Activated CD8-positive, alpha-beta memory T cell treated with anti-CD3 and anti-CD28 coated beads for 48 hours (primary cell): ENCODE measurements around the gene FOXN4.
A peak's percentile ranks its signal among the peaks of the same experiment; 100 is the strongest.

Source experiments
- DNase-seq, 3 experiments: peaks; one replicate each; pipeline ENCODE4 v3.0.0-alpha.2; 2020; ENCODE audit warnings: low read depth in 2 of 3, low spot score in 2 of 3

The FOXN4 gene

DNA sequence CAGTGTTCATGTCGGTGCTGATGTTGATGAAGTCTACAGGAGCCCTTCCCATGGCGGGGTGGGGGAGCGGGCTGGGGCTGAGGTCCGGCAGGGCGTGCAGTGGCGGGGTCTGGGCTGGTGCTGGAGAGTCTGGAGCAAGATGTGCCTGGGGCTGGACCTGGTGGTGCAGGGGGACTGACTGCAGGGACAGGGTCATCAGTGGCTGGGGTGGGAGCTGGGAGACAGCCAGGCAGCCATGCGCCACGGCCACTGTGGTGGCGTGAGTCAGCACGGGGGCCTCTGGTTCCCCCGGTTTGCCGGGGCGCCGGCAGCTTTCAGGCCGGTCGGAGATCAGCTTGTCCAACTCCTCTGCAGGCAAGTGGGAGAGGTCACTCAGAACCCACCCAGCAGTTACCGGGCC is 27.6 kb downstream of the FOXN4 start:
- DNase-seq, result no peak

DNA sequence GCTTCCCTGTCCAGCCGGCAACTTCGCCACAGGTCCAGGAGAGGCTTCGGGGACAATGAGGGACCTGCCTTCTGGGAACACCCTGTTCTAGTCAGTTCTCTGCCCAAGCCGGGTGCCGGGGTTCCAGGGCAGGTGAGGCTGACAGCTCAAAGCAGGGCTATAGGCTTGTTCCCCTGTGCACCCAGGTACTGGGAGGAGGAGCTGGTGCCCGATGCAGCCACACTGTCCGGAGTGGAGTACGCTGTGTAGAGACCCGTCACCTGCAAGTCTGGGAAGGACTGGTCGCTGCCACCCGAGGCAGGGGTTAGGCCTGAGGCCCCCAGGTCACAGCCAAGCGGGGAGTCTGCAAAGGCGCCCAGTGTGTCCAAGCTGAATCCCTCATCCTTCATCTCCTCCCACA is 29.6 kb downstream of the FOXN4 start:
- no peak for DNase-seq

DNA sequence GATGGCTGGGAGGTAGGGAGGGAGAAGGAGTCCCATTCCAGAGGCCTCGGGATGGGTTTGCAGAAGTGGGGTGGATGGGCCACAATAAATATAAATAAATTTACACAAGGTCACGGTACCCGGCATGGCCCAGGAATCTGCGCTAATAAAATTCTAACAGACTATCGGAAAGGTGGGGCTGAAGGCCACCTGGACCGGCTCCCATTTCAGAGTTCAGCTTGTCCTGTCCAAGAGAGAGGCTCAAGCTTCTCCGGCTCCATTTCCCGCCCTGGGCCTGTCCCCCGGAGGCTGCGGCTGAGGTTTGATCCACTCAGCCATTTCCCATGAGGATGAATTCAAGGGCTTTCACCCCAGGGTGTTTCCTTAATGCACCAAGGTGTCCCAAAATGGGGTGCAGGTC is 30.2 kb downstream of the FOXN4 start:
- no peak for DNase-seq

DNA sequence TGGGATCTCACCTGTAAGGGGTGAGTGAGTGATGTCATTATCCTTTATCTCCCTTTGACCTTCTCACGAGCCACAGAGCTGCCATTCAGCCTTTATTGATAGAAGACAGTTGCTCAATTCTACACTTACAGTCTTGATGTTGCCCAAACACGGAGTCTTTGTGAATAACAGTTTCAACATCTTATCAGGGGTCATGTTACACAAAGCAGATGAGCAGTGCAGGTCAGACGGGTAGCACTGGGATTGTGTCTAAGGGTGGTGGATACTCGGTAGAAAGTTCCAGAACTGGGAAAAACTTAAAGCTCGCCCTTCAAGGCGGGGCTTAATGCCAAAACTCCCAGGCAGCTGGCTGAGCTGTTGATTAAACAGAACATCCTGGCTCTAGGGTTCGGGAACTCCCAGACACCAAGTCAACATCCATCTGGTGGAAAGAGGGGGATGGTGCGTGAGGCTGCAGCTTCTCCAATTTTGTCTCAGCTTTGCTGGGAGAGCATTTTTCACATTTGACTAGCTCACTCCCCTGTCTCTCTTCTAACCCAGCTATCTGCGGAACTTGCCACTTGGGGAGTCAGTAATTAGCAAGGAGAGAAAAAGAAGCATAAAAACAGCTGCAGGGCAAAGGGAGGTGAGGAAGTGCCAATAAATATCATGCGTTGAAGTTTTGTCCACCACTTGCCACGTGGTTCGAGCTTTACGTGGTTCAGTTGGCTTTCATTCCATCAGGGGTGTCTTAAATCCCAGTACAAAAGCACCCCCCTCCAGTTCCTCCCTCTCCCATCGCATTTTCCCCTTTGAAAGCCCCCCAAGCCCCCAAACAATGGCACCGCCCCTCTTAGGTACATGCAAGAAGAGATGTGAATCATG is 31.0 kb downstream of the FOXN4 start:
- no peak for DNase-seq

DNA sequence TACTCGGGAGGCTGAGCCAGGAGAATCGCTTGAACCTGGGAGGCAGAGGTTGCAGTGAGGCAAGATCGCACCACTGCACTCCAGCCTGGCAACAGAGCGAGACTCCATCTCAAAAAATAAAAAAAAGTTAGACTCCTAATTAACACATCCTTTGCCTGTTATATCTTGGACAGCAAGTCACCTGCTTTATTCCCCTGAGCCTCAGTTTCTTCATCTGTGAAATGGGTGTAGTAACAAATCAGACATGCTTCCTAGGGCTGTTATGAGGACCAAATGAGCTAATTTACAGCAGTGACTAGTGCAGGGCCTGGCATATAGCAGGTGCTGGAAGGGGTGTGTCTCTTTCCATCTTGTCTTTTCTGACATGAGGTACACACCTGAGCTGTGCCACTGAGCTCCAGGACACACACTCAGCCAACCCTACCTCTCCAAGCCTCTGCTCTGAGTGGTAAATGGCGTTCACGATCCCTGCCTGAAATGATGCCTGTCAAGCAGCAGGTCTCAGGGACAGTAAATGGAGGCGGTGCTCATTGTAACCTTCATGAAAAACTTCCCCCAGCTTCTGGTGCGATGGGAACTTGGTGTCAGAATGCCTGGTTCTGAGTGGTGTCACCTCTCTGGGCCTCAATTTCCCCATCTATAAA is 31.7 kb downstream of the FOXN4 start:
- no peak for DNase-seq

DNA sequence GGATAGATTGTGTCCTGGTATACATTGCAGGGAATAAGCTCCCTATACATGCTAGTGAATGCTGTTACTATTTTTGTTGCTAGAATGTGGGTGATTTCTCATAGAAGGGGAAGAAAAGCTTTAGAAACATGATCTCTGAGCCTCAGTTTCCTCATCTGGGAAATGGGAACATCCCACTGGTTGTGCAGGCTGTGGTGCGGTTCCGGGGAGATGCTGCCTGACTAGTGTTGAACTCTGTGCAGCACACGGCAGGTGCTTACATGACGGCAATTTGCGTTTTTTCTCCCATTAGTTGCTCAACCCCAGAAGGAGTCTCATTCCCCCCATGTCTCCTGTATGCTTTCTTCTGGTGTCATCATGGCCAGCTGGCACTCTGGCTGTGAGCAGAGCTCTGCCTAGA is 32.9 kb downstream of the FOXN4 start:
- no peak for DNase-seq

DNA sequence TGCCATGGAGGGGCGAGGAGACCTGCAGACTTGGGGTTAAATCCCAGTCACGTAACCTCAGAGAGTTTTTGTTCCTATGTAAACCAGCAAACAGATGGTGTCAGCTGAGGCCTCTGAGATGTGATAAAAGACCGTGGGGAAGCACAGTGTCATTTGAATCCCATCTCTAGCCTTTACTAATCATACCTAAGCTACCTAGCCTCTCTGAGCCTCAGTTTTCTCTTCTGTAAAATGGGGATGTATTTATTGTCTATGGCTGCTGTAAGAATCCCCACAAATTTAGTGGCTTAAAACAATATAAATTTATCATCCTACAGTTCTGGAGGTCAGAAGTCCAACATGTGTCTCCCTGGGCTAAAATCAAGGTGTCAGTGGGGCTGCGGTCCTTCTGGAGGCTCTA is 33.9 kb downstream of the FOXN4 start:
- no peak for DNase-seq

DNA sequence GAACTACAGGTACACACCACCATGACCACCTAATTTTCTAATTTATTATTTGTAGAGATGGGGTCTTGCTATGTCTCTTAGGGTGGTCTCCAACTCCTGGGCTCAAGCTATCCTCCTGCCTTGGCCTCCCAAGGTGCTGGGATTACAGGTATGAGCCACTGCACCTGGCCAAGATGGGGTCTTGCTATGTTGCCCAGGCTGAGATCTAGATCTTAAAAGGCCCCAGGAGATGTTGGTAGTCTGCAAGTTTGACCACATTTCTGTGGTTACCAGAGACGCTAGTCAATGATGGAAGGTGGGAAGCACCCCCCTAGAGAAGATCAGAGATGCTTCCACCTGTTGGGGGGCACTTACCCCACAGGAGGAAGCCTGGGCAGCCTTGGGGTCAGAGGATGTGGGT is 34.7 kb downstream of the FOXN4 start:
- no peak for DNase-seq

DNA sequence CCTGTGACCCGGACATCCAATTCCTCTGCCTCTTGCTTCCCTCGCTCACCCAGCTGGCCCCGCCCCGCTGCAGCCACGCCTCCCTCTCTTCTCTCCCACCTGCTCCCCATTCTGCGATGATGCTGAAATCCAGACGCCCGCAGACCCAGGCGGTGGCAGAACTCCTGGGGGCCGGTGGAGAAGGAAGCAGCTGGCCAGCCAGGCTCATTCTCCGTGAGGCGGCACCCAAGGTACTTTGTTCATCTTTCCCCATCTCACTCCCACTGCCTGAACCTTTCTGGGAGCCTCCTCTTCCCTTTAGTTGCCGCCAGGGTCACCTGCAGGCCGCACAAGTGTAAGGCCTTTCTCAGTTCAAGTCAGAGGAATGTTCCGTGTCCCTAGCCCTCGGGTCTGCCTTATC is 35.7 kb downstream of the FOXN4 start:
- DNase-seq, result no peak

DNA sequence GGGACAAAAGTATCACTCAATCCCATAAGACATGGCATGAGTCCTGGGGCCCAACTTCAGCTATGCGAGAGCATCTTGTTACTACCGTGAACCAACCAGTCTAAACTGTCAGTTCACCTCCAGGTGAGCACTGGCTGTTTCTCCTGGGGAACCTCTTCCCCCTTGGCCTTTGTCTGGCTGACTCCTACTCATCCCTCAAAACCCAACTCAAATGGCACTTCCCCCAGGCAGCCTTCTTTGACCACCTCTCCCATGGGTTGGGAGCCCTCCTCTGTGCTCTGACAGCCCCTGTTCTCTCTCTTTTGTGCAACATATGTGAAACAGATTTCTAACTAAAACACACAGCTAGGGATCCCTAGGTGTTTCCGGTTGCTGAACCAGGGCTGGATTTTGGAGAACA is 37.7 kb downstream of the FOXN4 start:
- no peak for DNase-seq

DNA sequence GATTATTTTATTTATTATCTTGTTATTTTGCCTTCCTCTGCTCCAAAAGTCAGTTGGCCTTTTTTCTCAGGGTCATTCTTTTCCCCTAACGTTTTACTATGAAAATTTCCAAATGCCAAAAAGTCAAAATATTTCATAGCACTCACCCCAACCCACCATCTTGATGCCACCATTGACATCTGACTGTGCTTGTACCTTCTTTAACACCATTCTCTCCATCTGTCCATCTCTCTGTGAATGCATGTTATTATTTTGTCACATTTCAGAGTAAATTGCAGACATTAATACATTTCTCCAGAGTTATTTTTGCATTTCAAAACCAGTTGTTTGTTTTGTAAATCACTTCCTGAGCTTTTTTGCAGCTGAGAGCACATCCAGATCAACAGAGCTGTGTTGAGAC is 38.6 kb downstream of the FOXN4 start:
- DNase-seq, result no peak

DNA sequence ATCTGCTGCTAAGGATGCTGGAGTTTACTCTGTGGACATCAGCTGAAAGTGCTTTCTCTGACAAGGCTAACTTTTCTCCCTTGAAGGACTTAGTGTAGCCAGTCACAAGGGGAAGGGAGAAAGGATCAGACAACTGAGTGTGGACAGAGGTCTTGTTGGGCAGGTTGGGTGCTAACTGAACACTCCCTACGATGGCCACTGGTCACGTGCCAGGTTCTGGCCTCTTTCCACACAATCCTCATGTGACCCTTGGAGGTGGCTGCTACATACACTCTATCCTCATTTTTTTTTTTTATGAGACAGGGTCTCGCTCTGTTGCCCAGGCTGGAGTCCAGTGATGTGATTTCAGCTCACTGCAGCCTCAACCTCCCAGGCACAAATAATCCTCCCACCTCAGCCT is 39.7 kb downstream of the FOXN4 start:
- DNase-seq, result no peak

DNA sequence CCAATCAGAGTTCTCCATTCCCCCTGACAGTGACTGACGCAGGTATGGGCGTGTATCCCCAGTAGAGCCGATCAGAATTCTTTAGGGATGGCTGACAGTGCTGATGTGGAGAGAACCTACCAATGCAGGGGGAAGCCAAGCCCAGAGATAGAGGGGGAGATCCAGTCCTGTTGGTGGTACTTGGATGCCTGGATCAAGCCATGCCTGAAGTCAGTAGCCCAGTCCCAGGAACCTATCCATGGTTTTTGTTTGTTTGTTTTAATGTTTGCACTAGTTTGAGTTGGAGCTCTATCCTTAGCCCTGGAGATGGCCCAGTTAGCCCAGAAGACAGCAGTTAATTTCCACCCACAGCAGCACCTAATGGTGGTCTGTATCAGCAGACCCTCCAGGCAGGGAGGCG is 40.2 kb downstream of the FOXN4 start:
- DNase-seq, result no peak

DNA sequence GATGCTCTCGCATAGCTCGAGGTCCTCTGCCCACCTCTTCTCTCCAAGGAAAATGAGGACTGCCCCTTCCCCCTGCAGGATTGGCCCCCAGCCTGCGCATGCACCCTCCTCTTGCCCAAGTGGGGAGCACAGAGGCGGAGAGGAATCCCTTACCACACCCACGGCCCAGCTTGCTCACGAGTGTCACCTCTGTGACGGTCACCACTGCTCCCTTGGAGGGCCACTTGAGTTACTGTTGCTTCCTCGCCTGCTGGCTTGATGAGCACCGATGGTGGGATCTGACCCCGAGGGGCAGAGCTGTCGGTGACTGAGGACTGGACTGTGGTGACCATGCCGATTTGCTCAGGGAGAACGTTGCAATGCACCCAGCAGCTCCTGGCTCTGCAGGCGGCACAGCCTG is 41.7 kb downstream of the FOXN4 start:
- no peak for DNase-seq

DNA sequence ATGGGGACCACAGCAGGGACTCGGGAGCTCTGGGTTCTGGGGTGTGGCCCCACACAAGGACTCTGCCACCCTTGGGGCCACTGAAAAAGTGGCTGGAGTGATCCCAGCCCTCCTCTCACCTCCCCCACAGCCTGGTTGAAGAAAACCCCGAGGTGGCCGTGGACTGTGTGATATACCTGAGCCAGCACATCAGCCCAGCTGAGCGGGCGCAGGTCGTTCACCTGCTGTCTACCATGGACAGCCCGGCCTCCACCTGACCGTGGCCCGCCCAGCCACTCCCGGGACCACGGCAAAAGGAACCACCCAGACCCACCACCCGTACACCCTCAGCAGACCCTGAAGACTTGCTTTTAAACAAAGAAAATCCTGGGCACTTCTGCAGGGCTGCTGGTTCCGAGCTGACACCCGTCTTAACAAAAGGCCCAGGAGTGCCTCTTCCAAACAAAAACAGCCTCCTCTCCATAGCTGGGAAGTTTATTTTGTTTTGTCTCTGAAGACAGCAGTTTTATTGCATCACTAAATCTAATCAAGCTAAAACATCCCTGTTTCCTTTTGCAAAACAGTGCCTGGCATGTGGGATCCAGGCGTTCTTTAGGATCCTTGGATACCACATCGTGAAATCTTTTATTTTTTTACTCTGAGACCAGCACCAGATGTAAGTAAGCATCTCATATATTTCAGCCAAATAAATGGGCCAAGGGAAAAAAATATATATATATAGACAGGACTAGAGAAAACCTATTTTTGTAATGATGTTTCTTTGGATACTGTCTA is 42.8 kb downstream of the FOXN4 start:
- DNase-seq, result no peak

DNA sequence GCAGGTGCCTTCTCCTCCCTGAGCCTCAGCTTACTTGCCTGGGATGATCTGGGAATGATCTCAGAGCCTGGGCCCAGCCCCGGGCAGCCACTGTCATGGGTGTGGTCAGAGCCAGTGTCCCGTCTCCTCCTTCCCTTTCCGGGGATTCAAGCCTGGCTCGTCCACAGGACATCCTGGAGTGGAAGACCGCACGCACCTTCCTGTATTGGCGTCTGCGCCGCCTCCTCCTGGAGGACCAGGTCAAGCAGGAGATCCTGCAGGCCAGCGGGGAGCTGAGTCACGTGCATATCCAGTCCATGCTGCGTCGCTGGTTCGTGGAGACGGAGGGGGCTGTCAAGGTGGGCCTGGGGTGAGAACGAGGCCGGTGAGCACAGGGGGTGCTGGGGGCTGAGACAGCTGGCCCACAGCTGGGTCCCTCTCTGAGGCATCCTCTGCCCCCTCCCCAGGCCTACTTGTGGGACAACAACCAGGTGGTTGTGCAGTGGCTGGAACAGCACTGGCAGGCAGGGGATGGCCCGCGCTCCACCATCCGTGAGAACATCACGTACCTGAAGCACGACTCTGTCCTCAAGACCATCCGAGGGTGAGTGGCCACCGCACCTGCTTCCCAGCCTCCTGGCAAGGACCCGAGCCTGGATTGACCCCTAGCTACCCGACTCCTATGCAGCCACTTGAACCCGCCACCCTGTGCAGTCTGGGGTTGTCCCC is 44.0 kb downstream of the FOXN4 start:
- DNase-seq, result no peak

DNA sequence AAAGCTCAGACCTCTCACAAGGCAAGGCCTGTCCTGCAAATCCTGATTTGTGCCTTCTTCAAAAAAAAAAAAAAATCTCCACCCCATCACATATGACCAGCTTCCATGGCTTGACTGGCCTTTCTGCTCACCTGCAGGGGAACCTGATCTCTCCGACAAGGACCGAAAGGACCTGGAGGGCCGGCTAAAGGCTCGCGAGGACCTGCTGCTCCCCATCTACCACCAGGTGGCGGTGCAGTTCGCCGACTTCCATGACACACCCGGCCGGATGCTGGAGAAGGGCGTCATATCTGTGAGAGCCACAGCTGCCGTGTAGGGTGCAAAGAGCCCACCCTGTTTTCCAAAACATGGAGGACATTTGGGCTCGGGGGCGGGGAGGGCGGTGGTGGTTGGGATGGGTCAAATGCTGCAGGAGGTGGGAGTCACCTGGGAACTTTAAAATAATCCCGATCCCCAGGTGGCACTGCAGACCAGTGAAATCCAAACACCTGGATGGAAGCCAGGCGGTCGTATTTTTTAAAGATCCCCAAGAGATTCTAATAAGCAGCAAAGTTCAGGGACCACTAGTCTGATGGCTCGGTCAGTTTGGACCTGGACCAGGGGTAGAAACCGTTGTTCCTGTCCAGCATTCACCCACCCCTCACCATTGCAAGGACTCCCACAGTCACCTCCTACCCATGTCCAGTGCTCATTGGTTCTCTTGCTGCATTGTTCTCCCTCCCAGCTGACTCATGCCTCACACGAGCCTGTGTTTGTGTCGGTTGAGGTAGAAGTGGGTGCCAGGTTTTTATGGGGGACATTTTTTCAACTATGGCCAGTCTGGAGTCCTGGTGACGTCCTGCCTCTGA is 44.8 kb downstream of the FOXN4 start:
- DNase-seq, result peak; percentile 13 to 48 (median 20)

DNA sequence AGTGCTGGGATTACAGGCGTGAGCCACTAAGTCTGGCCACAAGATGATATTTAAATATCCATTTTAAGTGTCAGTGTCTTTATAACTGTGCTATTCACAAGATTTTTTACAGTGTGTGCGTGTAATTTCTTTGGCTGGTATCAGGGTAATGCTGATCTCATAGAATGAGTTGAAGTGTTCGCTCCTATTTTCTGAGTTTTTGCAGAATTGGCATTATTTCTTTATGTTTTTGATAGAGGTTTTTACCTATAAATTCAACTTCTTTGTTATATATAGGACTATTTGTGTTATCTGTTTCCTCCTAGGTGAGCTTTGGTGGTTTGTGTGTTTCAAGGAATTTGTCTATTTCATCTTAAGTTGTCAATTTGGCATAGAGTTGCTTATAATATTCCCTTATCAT is 45.6 kb downstream of the FOXN4 start:
- DNase-seq, result no peak

DNA sequence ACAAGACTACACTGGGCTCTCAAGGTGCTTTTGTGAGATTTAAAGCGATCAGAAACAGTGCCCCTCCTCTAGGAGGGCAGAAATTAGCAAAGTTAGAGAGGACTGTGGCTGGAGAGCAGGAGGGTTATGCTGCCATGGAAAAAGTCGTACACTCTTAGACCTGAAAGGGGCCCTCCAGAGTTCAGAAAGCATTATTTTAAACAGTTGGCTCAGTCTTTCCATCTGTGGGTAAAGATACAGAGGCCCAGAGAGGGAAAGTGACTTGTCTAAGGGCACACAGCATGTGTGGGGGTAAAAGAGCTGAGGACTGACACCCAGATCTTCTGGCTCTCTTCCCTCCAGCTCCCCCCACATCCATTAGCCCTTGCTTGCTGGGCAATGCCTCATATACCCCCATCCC is 47.1 kb downstream of the FOXN4 start:
- DNase-seq, result no peak

DNA sequence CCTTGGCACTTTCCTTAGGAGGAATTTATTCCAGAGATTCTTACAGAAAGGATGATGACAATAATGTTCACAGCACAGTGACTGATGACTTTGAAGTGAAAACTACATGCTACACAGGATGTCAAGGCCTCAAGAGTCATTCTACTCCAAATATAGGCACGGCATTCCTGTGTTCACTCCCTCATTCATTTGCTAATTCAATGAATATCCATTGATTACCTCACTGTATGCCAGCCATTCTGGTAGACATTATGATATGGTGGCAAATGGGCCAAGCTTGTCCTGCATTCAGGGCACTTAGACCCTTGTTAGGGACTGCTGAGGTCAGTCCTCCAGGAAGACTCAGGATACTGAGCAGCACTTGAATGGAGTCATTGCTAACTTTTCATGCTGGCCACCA is 48.0 kb downstream of the FOXN4 start:
- no peak for DNase-seq

DNA sequence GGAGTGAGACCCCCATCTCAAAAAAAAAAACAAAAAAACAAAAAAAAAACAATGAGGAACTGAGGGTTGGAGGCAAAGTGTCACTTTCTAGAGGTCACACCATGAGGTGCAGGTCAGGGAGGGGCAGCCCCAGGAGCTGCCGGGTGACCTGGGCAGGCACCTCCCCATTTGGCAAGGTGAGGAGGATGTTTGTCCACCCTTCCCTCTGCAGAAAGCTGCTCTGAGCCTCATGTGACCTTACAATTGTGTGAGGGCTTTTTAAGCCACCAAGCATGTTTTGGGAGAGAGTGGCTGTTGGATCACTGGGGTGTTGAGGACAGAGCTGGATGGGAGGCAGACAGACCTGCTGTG is 49.6 kb downstream of the FOXN4 start:
- no peak for DNase-seq
